ENCODE data around the gene ZNF536.

DNA sequence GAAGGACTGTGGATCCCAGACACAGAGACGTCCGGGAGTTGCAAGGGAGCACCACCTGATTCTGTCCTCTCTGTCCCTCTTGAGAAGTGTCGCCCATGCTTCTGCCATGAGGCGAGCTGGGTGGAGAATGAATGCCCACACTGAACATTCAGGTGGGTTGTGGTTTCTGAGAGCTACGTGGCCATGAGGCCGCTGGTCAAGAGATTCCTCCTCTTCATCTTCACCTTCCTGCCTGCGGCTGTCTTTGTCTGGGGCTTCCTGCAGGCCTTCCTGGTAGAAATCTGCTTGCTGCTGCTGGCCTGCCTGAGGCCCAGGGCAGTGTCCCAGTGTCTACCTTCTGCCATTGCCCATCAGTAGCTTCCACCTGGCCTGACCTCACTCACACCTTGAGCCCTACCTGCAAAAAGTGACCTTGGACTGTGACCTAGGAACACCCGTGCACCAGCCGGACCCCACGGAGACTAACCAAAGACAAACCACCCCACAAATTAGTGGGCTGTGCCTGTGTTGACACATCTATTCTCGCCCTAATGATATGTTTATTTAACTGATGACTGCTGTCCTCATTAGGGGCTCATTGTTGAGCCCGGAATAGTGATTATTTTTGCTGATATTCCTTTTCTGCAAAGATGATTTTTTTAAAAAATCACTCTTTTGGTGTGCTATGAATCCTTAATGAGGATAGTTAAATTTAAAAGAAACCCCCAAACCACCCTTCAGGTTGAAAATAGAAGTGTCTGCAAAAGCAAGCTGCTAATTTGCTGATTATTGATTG, 38.7 kb upstream of the ZNF536 start:
- TF ChIP-seq KAT7 (CRISPR knock-in tag; IDR thresholded peaks at IDR 0.05; ENCODE audit: borderline replicate concordance) = no peak
- no peak for TF ChIP-seq RELA (CRISPR knock-in tag; IDR thresholded peaks at IDR 0.05; ENCODE audit: borderline replicate concordance)
- TF ChIP-seq, protein P1, sequence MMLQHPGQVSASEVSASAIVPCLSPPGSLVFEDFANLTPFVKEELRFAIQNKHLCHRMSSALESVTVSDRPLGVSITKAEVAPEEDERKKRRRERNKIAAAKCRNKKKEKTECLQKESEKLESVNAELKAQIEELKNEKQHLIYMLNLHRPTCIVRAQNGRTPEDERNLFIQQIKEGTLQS (CRISPR knock-in tag; conservative IDR thresholded peaks at IDR 0.05) = no peak
- TF ChIP-seq SMAD3 (CRISPR knock-in tag; IDR thresholded peaks at IDR 0.05; ENCODE audit: borderline replicate concordance) = no peak
- no peak for TF ChIP-seq ATF1 (CRISPR knock-in tag; IDR thresholded peaks at IDR 0.05)
- no peak for TF ChIP-seq SP1 (CRISPR knock-in tag; conservative IDR thresholded peaks at IDR 0.05)
